Fibroblast of lung (primary cell): ENCODE data around the gene SLC43A1.

Experiments
- CTCF ChIP-seq, 2 donors: IDR thresholded peaks in 1 of 2; conservative IDR thresholded peaks in 1 of 2; 1 replicate in 1 of 2; 2 replicates in 1 of 2; pipeline ENCODE4 v1.5.1; 2011 to 2012; ENCODE audit warnings: low read length in 2 of 2, control low read depth in 1 of 2, inconsistent platforms in 1 of 2, low read depth in 1 of 2, mild to moderate bottlenecking in 1 of 2
- EZH2 ChIP-seq: IDR thresholded peaks from 2 replicates; pipeline ENCODE4 v1.5.1; 2012; ENCODE audit warnings: low read length, control low read depth, mild to moderate bottlenecking; ENCODE audit errors: missing control alignments

GRCh38 chr11:57457643-57458023 lies 57.9 kb downstream of the SLC43A1 start:
- TF ChIP-seq CTCF (conservative IDR thresholded peaks at IDR 0.05 in 1 of 2, IDR thresholded peaks at IDR 0.05 in 1 of 2; ENCODE audit: low read depth in 1 of 2, low read length in 2 of 2) (no peak), EZH2 (no peak)
